Panc1 (cell line): ENCODE measurements around the gene DEFB128. TPM values are rescaled to one million over a fixed set of nuclear protein-coding genes. Genes with fewer than 3 reads are reported as not detected.

Source experiments
- ATAC-seq: fragments of 200-7000 bp; cut with Tn5 transposase; 2 replicates; pipeline ENCODE4 v1.9.1; 2020; ENCODE audit warnings: mild to moderate bottlenecking, moderate library complexity
- BruUV-seq: library from RNA; stranded (reverse); fragments of 400-500 nt; replicated peaks from 2 replicates; lab custom pipeline; 2021; lab: Mats Ljungman, UMichigan
- CTCF ChIA-PET: fragments of 300-600 bp; sonication (Branson Sonifier 250); formaldehyde crosslinking; loops from one replicate; lab custom pipeline; 2022; ENCODE audit warnings: antibody characterized with exemption; lab: Charles Lee
- POLR2A ChIA-PET: fragments of 300-600 bp; sonication (Branson Sonifier 250); formaldehyde crosslinking; loops from one replicate; lab custom pipeline; 2022; ENCODE audit warnings: antibody characterized with exemption; lab: Charles Lee
- DNase-seq: peaks from one replicate; pipeline ENCODE4 v3.0.0-alpha.2; 2010; ENCODE audit warnings: low read depth, low spot score
- H3K27ac ChIP-seq: 2 replicates; pipeline ENCODE4 v1.5.1; 2011; ENCODE audit warnings: mild to moderate bottlenecking, low read length, inconsistent platforms
- H3K27me3 ChIP-seq: fragments of 200-500 bp; sonication (Bioruptor generic); 2 replicates; pipeline ENCODE4 v1.6.0; 2014; ENCODE audit warnings: low read length, inconsistent platforms; ENCODE audit not compliant: control insufficient read depth, insufficient read depth
- H3K36me3 ChIP-seq: fragments of 200-500 bp; sonication (Bioruptor generic); 2 replicates; pipeline ENCODE4 v1.5.1; 2014; ENCODE audit warnings: inconsistent platforms, mild to moderate bottlenecking, low read length, moderate library complexity; ENCODE audit not compliant: control insufficient read depth, insufficient read depth
- H3K4me1 ChIP-seq: 2 replicates; pipeline ENCODE4 v1.5.1; 2011; ENCODE audit warnings: inconsistent platforms, mild to moderate bottlenecking, low read length, moderate library complexity; ENCODE audit not compliant: control insufficient read depth, insufficient read depth
- H3K4me3 ChIP-seq, 2 experiments: 2 replicates each; pipeline ENCODE4 v1.5.1; 2011 to 2012; ENCODE audit warnings: low read depth in 2 of 2, low read length in 2 of 2, mild to moderate bottlenecking in 2 of 2, inconsistent platforms in 1 of 2, moderate library complexity in 1 of 2
- H3K9me3 ChIP-seq: fragments of 200-500 bp; sonication (Bioruptor generic); 2 replicates; pipeline ENCODE4 v1.5.1; 2014; ENCODE audit warnings: low read depth, mild to moderate bottlenecking, inconsistent platforms, low read length, moderate library complexity; ENCODE audit not compliant: control insufficient read depth, insufficient read depth
- POLR2AphosphoS5 ChIP-seq: IDR thresholded peaks from 2 replicates; pipeline ENCODE4 v1.6.1; 2012; ENCODE audit warnings: mild to moderate bottlenecking, low read depth, low read length, moderate library complexity
- SIN3A ChIP-seq: IDR thresholded peaks from 2 replicates; pipeline ENCODE4 v1.6.1; 2012; ENCODE audit warnings: low read depth, mild to moderate bottlenecking, low read length, moderate library complexity, borderline replicate concordance; ENCODE audit not compliant: insufficient read depth
- TCF7L2 ChIP-seq: IDR thresholded peaks from 2 replicates; pipeline ENCODE4 v1.6.1; 2011; ENCODE audit warnings: mild to moderate bottlenecking, low read depth, low read length, inconsistent platforms
- in situ Hi-C: cut with HindIII; loops from 2 replicates; pipeline ENCODE4 v1.10.0; 2016; ENCODE audit warnings: low sequenced_read_pairs, low pct_unique_long_range_greater_than_20kb
- intact Hi-C: fragments of 100-400 bp; cut with micrococcal nuclease; formaldehyde crosslinking; loops from one replicate; pipeline ENCODE4 v1.10.0; 2022; ENCODE audit not compliant: unreplicated experiment
- total RNA-seq: library from RNA; stranded (reverse); gene quantifications from one replicate; pipeline ENCODE4 v1.2.1, GENCODE V29; 2021; ENCODE audit not compliant: unreplicated experiment
- TF ChIP-seq, protein P1 (sequence below): fragments of 450-650 bp; IDR thresholded peaks from 2 replicates; pipeline ENCODE4 v1.5.1; 2017; ENCODE audit warnings: mild to moderate bottlenecking
- TF ChIP-seq, protein P2 (sequence below), 2 experiments: IDR thresholded peaks; 2 replicates each; pipeline ENCODE4 v1.6.1; 2011 to 2012; ENCODE audit warnings: low read depth in 2 of 2, control low read depth in 1 of 2, low read length in 1 of 2, mild to moderate bottlenecking in 1 of 2, moderate library complexity in 1 of 2; ENCODE audit not compliant: insufficient read depth in 1 of 2

Gene DEFB128
- total RNA-seq, 1 experiment from 2014 or later, result not detected

DNA sequence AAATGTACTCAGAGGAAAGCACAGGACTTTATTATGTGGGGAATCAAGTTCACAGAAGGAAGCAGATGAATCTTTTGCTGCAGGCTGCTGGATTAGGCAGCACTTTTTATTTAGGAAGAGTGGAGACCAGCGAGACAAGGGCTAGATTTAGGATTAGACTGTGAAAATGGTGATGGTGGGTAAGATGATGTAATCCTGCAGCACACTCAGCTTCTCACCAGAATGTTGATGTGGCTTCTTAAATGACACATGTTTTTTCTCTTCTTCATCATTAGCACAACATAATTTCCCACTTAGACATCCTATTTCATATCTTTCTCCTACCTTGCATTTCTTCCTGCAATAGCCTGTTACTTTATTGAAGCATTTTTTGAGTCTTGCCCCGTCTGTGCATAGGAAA lies 1.8 kb downstream of the DEFB128 start:
- peaks cover 15% of the 10 kb centered on the region for H3K27me3 ChIP-seq

DNA sequence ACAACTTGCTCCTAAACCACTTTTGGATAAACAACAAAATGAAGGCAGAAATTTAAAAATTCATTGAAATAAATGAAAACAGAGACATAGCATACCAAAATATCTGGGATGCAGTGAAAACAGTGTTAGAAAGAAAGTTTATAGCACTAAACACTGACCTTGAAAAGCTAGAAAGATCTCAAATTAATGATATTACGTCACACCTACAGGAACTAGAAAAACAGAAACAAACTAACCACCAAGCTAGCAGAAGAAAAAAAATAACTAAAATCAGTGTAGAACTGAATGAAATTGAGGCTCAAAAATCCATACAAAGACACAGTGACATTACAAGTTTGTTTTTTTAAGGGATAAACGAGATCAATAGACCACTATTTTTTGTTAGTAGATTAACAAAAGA lies 5.2 kb downstream of the DEFB128 start:
- Histone ChIP-seq H3K27me3 (peaks cover 15% of the 10 kb centered on the region), H3K9me3 (no peaks in the 10 kb centered on the region), H3K4me1 (no peaks in the 10 kb centered on the region), H3K36me3 (no peaks in the 10 kb centered on the region), H3K27ac (no peak overlapping the region), H3K4me3 (no peak overlapping the region)
- TF ChIP-seq, protein P1, sequence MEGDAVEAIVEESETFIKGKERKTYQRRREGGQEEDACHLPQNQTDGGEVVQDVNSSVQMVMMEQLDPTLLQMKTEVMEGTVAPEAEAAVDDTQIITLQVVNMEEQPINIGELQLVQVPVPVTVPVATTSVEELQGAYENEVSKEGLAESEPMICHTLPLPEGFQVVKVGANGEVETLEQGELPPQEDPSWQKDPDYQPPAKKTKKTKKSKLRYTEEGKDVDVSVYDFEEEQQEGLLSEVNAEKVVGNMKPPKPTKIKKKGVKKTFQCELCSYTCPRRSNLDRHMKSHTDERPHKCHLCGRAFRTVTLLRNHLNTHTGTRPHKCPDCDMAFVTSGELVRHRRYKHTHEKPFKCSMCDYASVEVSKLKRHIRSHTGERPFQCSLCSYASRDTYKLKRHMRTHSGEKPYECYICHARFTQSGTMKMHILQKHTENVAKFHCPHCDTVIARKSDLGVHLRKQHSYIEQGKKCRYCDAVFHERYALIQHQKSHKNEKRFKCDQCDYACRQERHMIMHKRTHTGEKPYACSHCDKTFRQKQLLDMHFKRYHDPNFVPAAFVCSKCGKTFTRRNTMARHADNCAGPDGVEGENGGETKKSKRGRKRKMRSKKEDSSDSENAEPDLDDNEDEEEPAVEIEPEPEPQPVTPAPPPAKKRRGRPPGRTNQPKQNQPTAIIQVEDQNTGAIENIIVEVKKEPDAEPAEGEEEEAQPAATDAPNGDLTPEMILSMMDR, result no peak
- TF ChIP-seq, protein P2, sequence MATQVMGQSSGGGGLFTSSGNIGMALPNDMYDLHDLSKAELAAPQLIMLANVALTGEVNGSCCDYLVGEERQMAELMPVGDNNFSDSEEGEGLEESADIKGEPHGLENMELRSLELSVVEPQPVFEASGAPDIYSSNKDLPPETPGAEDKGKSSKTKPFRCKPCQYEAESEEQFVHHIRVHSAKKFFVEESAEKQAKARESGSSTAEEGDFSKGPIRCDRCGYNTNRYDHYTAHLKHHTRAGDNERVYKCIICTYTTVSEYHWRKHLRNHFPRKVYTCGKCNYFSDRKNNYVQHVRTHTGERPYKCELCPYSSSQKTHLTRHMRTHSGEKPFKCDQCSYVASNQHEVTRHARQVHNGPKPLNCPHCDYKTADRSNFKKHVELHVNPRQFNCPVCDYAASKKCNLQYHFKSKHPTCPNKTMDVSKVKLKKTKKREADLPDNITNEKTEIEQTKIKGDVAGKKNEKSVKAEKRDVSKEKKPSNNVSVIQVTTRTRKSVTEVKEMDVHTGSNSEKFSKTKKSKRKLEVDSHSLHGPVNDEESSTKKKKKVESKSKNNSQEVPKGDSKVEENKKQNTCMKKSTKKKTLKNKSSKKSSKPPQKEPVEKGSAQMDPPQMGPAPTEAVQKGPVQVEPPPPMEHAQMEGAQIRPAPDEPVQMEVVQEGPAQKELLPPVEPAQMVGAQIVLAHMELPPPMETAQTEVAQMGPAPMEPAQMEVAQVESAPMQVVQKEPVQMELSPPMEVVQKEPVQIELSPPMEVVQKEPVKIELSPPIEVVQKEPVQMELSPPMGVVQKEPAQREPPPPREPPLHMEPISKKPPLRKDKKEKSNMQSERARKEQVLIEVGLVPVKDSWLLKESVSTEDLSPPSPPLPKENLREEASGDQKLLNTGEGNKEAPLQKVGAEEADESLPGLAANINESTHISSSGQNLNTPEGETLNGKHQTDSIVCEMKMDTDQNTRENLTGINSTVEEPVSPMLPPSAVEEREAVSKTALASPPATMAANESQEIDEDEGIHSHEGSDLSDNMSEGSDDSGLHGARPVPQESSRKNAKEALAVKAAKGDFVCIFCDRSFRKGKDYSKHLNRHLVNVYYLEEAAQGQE (IDR thresholded peaks at IDR 0.05; ENCODE audit: insufficient read depth in 1 of 2, low read depth in 2 of 2, low read length in 1 of 2), result no peak
- TF ChIP-seq SIN3A (no peak), POLR2AphosphoS5 (no peak), TCF7L2 (no peak)
- CTCF ChIA-PET, result no interaction called here
- ATAC-seq (no peak), DNase-seq (no peak)
- in situ Hi-C loops, result no loop called here
- no TSS peak for BruUV-seq
- intact Hi-C loops, result no loop called here
- POLR2A ChIA-PET, result no interaction called here

More for the DNA sequence above, 1.8 kb downstream of the DEFB128 start:
- TF ChIP-seq SIN3A (no peak), TCF7L2 (no peak)
- TF ChIP-seq, protein P1, result no peak
- CTCF ChIA-PET, result no interaction called here
- no TSS peak for BruUV-seq
- POLR2A ChIA-PET, result no interaction called here
- H3K4me1 ChIP-seq, result no peaks in the 10 kb centered on the region
- H3K36me3 ChIP-seq, result no peaks in the 10 kb centered on the region
- intact Hi-C loops, result no loop called here
- no peaks in the 10 kb centered on the region for H3K9me3 ChIP-seq
- no peak for ATAC-seq
- no peak overlapping the region for H3K4me3 ChIP-seq
- in situ Hi-C loops, result no loop called here
- no peak overlapping the region for H3K27ac ChIP-seq
- DNase-seq, result no peak
